SU-DHL-6 (cell line): ENCODE measurements around the gene PNPLA7.

ENCODE experiments used
- EZH2phosphoT487 ChIP-seq: fragments of 200-600 bp; sonication (generic), shearing (Covaris generic); conservative IDR thresholded peaks from 2 replicates; pipeline ENCODE4 v1.6.1; 2018; ENCODE audit warnings: mild to moderate bottlenecking, antibody characterized with exemption, low read length, moderate library complexity, mixed read lengths
- TF ChIP-seq, protein P1 (sequence below): fragments of 200-600 bp; sonication (generic); IDR thresholded peaks from one replicate; pipeline ENCODE4 v1.5.1; 2017; ENCODE audit warnings: antibody characterized with exemption, mild to moderate bottlenecking, low read length, moderate library complexity; ENCODE audit not compliant: insufficient read depth, poor library complexity, severe bottlenecking

- TF ChIP-seq, protein P1, sequence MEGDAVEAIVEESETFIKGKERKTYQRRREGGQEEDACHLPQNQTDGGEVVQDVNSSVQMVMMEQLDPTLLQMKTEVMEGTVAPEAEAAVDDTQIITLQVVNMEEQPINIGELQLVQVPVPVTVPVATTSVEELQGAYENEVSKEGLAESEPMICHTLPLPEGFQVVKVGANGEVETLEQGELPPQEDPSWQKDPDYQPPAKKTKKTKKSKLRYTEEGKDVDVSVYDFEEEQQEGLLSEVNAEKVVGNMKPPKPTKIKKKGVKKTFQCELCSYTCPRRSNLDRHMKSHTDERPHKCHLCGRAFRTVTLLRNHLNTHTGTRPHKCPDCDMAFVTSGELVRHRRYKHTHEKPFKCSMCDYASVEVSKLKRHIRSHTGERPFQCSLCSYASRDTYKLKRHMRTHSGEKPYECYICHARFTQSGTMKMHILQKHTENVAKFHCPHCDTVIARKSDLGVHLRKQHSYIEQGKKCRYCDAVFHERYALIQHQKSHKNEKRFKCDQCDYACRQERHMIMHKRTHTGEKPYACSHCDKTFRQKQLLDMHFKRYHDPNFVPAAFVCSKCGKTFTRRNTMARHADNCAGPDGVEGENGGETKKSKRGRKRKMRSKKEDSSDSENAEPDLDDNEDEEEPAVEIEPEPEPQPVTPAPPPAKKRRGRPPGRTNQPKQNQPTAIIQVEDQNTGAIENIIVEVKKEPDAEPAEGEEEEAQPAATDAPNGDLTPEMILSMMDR, result no peak
- no peak for TF ChIP-seq EZH2phosphoT487
Measured at GRCh38 chr9:137499858-137500661, 50.1 kb downstream of the PNPLA7 start.
